Liver (tissue), 9 donors: ENCODE measurements around the gene TMSB4X. TPM values are rescaled to one million over a fixed set of nuclear protein-coding genes. Genes with fewer than 3 reads are reported as not detected.

ENCODE experiments used
- DNase-seq: peaks from one replicate; pipeline ENCODE4 v3.0.0-alpha.2; 2017; ENCODE audit warnings: low spot score
- H3K27ac ChIP-seq, 2 donors: one replicate each; pipeline ENCODE4 v1.7.0; 2013; ENCODE audit warnings: inconsistent platforms in 2 of 2, low read length in 2 of 2, control low read depth in 1 of 2, low read depth in 1 of 2, mild to moderate bottlenecking in 1 of 2
- H3K27me3 ChIP-seq, 4 donors: one replicate each; pipeline versions ENCODE4 v1.6.1 to v1.7.0; 2013; ENCODE audit warnings: low read length in 3 of 4, inconsistent platforms in 1 of 4, mild to moderate bottlenecking in 1 of 4, moderate library complexity in 1 of 4; ENCODE audit not compliant: control insufficient read depth in 4 of 4, insufficient read depth in 4 of 4
- H3K36me3 ChIP-seq, 4 donors: one replicate each; pipeline versions ENCODE4 v1.6.1 to v1.7.0; 2013; ENCODE audit warnings: low read length in 3 of 4, mild to moderate bottlenecking in 3 of 4, low read depth in 1 of 4, moderate library complexity in 1 of 4; ENCODE audit not compliant: control insufficient read depth in 4 of 4, insufficient read depth in 3 of 4
- H3K4me1 ChIP-seq, 4 donors: one replicate each; pipeline versions ENCODE4 v1.6.1 to v1.7.0; 2013; ENCODE audit warnings: low read length in 3 of 4, mild to moderate bottlenecking in 3 of 4, moderate library complexity in 1 of 4; ENCODE audit not compliant: control insufficient read depth in 4 of 4, insufficient read depth in 4 of 4
- H3K4me3 ChIP-seq, 3 donors: one replicate each; pipeline versions ENCODE4 v1.6.1 to v1.7.0; 2013; ENCODE audit warnings: low read length in 3 of 3, control low read depth in 1 of 3, low read depth in 1 of 3, mild to moderate bottlenecking in 1 of 3
- H3K9ac ChIP-seq, 2 donors: one replicate each; pipeline ENCODE4 v1.7.0; 2013; ENCODE audit warnings: low read length in 2 of 2, mild to moderate bottlenecking in 2 of 2, moderate library complexity in 2 of 2, control low read depth in 1 of 2, low read depth in 1 of 2
- H3K9me3 ChIP-seq, 4 donors: one replicate each; pipeline versions ENCODE4 v1.6.1 to v1.7.0; 2013; ENCODE audit warnings: low read length in 3 of 4; ENCODE audit not compliant: control insufficient read depth in 4 of 4
- ATF3 ChIP-seq: IDR thresholded peaks from 2 replicates; pipeline ENCODE4 v1.6.1; 2016; ENCODE audit warnings: antibody characterized with exemption
- EGR1 ChIP-seq, 2 donors: IDR thresholded peaks; 2 replicates each; pipeline ENCODE4 v1.6.1; 2016 to 2018; ENCODE audit warnings: antibody characterized with exemption in 2 of 2, low read depth in 2 of 2
- FOXA2 ChIP-seq: IDR thresholded peaks from 2 replicates; pipeline ENCODE4 v1.6.1; 2016; ENCODE audit warnings: antibody characterized with exemption
- HNF4A ChIP-seq, 2 donors: conservative IDR thresholded peaks; 2 replicates each; pipeline ENCODE4 v1.6.1; 2016; ENCODE audit warnings: antibody characterized with exemption in 2 of 2, mild to moderate bottlenecking in 2 of 2
- HNF4G ChIP-seq: IDR thresholded peaks from 2 replicates; pipeline ENCODE4 v1.6.1; 2016; ENCODE audit warnings: antibody characterized with exemption
- JUND ChIP-seq, 2 donors: IDR thresholded peaks; 2 replicates each; pipeline ENCODE4 v1.6.1; 2016; ENCODE audit warnings: antibody characterized with exemption in 2 of 2
- NR2F2 ChIP-seq: IDR thresholded peaks from 2 replicates; pipeline ENCODE4 v1.6.1; 2016; ENCODE audit warnings: antibody characterized with exemption
- RAD21 ChIP-seq, 2 donors: IDR thresholded peaks; 2 replicates each; pipeline ENCODE4 v1.6.1; 2016; ENCODE audit warnings: antibody characterized with exemption in 2 of 2, mild to moderate bottlenecking in 2 of 2
- RXRA ChIP-seq, 2 donors: IDR thresholded peaks; 2 replicates each; pipeline ENCODE4 v1.6.1; 2017 to 2018; ENCODE audit warnings: antibody characterized with exemption in 2 of 2, mild to moderate bottlenecking in 1 of 2
- SP1 ChIP-seq: IDR thresholded peaks from 2 replicates; pipeline ENCODE4 v1.6.1; 2018; ENCODE audit warnings: antibody characterized with exemption, mild to moderate bottlenecking
- TAF1 ChIP-seq: conservative IDR thresholded peaks from 2 replicates; pipeline ENCODE4 v1.6.1; 2016; ENCODE audit warnings: antibody characterized with exemption, mild to moderate bottlenecking
- YY1 ChIP-seq: IDR thresholded peaks from 2 replicates; pipeline ENCODE4 v1.6.1; 2016; ENCODE audit warnings: antibody characterized with exemption, mild to moderate bottlenecking
- WGBS: extraction: QIAGEN DNeasy Blood & Tissue Kit; methylation state at CpG from one replicate; pipeline ENCODE4 v1.1.7; 2013; 5-methylcytosine and 5-hydroxymethylcytosine counted together
- polyA plus RNA-seq, 2 donors: library from polyadenylated mRNA; stranded (reverse) in 1 of 2; unstranded in 1 of 2; fragments of 200-250 nt in 1 of 2; fragments of >200 nt in 1 of 2; fragmentation: Nextera tagmentation in 1 of 2; extraction: Ambion mirVana in 1 of 2; gene quantifications; one replicate each; pipeline versions ENCODE4 v1.2.1 to v1.2.3, GENCODE V29; 2013 to 2015
- total RNA-seq, 2 donors: library from RNA; depleted of rRNA; stranded (reverse); fragments of >200 nt; gene quantifications; one replicate each; pipeline ENCODE4 v1.2.3, GENCODE V29; 2014
- TF ChIP-seq, protein P1 (sequence below): IDR thresholded peaks from 2 replicates; pipeline ENCODE4 v1.6.1; 2016; ENCODE audit warnings: antibody characterized with exemption
- TF ChIP-seq, protein P2 (sequence below): IDR thresholded peaks from 2 replicates; pipeline ENCODE4 v1.6.1; 2016; ENCODE audit warnings: antibody characterized with exemption
- TF ChIP-seq, protein P3 (sequence below): IDR thresholded peaks from 2 replicates; pipeline ENCODE4 v1.6.1; 2016; ENCODE audit warnings: antibody characterized with exemption, mild to moderate bottlenecking
- TF ChIP-seq, protein P4 (sequence below): fragments of 150-350 bp; IDR thresholded peaks from 2 replicates; pipeline ENCODE4 v1.5.1; 2017; ENCODE audit warnings: improper control_type of control experiment, low read depth, low read length; ENCODE audit not compliant: missing input control
- donor health status: healthy.
- donor health status: healthy.
- donor health status: healthy.
- donor health status: healthy.
- donor health status: healthy.

TMSB4X gene
- total and polyA plus RNA-seq, 4 donors = 658 to 1,704 (median 816) TPM

- WGBS = 4% methylated on average over 11 of the region's 11 CpGs
- DNase-seq = no peak
Observed at GRCh38 chrX:12970691-12971202, 4.2 kb upstream of the TMSB4X start.

More at GRCh38 chrX:12970691-12971202, 4.2 kb upstream of the TMSB4X start:
- peak overlapping the region; percentile 51 to 68 for H3K9ac ChIP-seq
- H3K4me3 ChIP-seq = peak overlapping the region in 1 of 3 donors; percentile 26
- TF ChIP-seq, protein P1, sequence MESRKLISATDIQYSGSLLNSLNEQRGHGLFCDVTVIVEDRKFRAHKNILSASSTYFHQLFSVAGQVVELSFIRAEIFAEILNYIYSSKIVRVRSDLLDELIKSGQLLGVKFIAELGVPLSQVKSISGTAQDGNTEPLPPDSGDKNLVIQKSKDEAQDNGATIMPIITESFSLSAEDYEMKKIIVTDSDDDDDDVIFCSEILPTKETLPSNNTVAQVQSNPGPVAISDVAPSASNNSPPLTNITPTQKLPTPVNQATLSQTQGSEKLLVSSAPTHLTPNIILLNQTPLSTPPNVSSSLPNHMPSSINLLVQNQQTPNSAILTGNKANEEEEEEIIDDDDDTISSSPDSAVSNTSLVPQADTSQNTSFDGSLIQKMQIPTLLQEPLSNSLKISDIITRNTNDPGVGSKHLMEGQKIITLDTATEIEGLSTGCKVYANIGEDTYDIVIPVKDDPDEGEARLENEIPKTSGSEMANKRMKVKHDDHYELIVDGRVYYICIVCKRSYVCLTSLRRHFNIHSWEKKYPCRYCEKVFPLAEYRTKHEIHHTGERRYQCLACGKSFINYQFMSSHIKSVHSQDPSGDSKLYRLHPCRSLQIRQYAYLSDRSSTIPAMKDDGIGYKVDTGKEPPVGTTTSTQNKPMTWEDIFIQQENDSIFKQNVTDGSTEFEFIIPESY = no peak
- TF ChIP-seq, protein P2, sequence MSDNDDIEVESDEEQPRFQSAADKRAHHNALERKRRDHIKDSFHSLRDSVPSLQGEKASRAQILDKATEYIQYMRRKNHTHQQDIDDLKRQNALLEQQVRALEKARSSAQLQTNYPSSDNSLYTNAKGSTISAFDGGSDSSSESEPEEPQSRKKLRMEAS = no peak
- TF ChIP-seq, protein P3, sequence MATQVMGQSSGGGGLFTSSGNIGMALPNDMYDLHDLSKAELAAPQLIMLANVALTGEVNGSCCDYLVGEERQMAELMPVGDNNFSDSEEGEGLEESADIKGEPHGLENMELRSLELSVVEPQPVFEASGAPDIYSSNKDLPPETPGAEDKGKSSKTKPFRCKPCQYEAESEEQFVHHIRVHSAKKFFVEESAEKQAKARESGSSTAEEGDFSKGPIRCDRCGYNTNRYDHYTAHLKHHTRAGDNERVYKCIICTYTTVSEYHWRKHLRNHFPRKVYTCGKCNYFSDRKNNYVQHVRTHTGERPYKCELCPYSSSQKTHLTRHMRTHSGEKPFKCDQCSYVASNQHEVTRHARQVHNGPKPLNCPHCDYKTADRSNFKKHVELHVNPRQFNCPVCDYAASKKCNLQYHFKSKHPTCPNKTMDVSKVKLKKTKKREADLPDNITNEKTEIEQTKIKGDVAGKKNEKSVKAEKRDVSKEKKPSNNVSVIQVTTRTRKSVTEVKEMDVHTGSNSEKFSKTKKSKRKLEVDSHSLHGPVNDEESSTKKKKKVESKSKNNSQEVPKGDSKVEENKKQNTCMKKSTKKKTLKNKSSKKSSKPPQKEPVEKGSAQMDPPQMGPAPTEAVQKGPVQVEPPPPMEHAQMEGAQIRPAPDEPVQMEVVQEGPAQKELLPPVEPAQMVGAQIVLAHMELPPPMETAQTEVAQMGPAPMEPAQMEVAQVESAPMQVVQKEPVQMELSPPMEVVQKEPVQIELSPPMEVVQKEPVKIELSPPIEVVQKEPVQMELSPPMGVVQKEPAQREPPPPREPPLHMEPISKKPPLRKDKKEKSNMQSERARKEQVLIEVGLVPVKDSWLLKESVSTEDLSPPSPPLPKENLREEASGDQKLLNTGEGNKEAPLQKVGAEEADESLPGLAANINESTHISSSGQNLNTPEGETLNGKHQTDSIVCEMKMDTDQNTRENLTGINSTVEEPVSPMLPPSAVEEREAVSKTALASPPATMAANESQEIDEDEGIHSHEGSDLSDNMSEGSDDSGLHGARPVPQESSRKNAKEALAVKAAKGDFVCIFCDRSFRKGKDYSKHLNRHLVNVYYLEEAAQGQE = no peak
- TF ChIP-seq SP1 = no peak
- no peak for TF ChIP-seq NR2F2
- TF ChIP-seq, protein P4, sequence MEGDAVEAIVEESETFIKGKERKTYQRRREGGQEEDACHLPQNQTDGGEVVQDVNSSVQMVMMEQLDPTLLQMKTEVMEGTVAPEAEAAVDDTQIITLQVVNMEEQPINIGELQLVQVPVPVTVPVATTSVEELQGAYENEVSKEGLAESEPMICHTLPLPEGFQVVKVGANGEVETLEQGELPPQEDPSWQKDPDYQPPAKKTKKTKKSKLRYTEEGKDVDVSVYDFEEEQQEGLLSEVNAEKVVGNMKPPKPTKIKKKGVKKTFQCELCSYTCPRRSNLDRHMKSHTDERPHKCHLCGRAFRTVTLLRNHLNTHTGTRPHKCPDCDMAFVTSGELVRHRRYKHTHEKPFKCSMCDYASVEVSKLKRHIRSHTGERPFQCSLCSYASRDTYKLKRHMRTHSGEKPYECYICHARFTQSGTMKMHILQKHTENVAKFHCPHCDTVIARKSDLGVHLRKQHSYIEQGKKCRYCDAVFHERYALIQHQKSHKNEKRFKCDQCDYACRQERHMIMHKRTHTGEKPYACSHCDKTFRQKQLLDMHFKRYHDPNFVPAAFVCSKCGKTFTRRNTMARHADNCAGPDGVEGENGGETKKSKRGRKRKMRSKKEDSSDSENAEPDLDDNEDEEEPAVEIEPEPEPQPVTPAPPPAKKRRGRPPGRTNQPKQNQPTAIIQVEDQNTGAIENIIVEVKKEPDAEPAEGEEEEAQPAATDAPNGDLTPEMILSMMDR = peak; percentile 59
- TF ChIP-seq RAD21 (IDR thresholded peaks at IDR 0.05) = peak; percentile 91 to 92
- TF ChIP-seq RXRA (IDR thresholded peaks at IDR 0.05) = peak in 1 of 2 donors; percentile 38
- peak in 1 of 2 donors; percentile 15 for TF ChIP-seq HNF4A (conservative IDR thresholded peaks at IDR 0.05)
- TF ChIP-seq JUND (IDR thresholded peaks at IDR 0.05) = no peak
- TF ChIP-seq ATF3 = no peak
- TF ChIP-seq EGR1 (IDR thresholded peaks at IDR 0.05; ENCODE audit: low read depth in 2 of 2) = no peak
- no peak for TF ChIP-seq FOXA2
- peak; percentile 10 for TF ChIP-seq YY1
- TF ChIP-seq HNF4G = no peak
- no peak for TF ChIP-seq TAF1
- no peaks in the 10 kb centered on the region for H3K9me3 ChIP-seq
- no peaks in the 10 kb centered on the region for H3K36me3 ChIP-seq
- H3K27ac ChIP-seq = peak overlapping the region; percentile 60 to 82
- H3K4me1 ChIP-seq = peaks cover 0 to 10% (median 8%) of the 10 kb centered on the region in 4 donors
- no peaks in the 10 kb centered on the region for H3K27me3 ChIP-seq
